GM18519 (cell line): ENCODE measurements around the gene SLC16A12.

ENCODE experiments used
- ATAC-seq: cut with Tn5 transposase; IDR thresholded peaks from one replicate; pipeline ENCODE4 v1.9.1; 2021; ENCODE audit warnings: mild to moderate bottlenecking, moderate library complexity; ENCODE audit not compliant: unreplicated experiment, low FRiP score

Gene SLC16A12

DNA sequence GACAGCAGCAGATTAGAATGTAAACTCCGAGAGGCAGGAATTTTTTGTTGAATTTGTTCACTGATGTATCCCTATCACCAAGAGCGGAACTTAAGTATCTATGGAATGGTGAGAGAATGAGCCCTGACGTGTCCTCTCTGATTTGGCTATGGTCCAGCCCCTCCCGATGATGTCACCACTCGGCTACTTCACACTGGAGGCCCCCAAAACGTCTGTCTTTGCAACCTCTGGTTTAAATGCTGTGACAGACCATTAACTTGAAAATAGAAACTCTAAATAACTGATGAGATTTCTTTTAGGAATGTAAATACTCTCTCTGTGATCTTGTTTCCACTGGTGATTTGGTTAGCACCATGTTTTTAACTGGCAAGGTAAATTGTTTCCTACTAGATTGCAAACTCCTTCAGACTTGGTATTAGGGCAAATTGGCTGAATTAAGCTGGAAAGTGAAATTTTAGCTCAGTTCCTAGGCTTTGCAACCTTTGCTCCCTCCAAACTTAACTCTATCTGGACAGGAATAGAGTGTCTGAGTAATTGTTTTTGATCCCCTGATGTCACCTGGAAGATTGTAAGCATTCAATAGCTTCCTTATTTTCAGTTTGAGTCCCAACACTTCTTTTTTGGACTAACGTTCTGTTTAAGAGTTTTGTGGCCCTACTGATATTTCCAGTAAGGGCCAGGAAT, 19.1 kb downstream of the SLC16A12 start:
- no peak for ATAC-seq

- ATAC-seq = no peak
Observed at GRCh38 chr10:89515031-89515841, 20.2 kb downstream of the SLC16A12 start.

GRCh38 chr10:89513206-89513605, 22.2 kb downstream of the SLC16A12 start:
- no peak for ATAC-seq

- ATAC-seq = no peak
Observed at GRCh38 chr10:89505640-89506275, 29.6 kb downstream of the SLC16A12 start.

GRCh38 chr10:89504691-89505090, 30.7 kb downstream of the SLC16A12 start:
- no peak for ATAC-seq

- no peak for ATAC-seq
Observed at GRCh38 chr10:89503652-89504370, 31.6 kb downstream of the SLC16A12 start.

DNA sequence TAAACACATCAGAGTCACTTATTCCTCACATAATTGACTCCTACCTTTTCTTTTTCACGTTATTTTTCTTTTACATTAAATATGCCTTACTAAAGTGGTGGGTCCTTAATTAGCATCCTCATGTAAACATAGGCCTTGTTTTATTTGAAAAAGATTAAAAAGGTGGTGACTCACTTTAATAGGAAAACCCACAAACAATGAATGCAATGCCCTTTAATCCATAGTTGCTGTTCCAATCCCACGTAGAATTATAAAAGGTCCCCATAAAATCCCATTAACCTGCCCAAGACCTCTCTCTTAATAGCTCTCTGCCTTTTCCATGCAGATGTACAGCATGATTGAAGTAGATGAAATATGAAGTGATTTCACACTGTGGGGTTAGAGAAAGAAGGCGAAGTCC, 32.2 kb downstream of the SLC16A12 start:
- ATAC-seq = no peak

DNA sequence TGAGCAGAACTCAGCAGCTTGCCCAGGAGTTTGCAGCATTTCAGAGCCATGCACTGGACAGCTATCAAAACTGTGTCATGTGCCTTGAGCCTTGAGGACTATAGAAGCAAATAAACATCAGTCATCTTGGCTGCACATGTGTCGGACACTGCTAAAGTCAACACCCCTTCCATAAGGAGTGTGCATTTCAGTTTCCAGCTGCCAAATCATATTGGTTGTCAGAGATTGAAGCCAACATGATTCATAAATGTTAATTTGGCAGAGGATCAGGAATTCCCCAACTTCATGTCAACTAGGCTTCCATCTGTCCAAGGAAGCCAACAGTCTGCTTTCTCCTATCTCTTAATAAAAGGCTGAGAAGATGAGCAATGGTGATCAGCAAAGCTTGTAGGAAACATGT, 32.8 kb downstream of the SLC16A12 start:
- ATAC-seq = no peak

DNA sequence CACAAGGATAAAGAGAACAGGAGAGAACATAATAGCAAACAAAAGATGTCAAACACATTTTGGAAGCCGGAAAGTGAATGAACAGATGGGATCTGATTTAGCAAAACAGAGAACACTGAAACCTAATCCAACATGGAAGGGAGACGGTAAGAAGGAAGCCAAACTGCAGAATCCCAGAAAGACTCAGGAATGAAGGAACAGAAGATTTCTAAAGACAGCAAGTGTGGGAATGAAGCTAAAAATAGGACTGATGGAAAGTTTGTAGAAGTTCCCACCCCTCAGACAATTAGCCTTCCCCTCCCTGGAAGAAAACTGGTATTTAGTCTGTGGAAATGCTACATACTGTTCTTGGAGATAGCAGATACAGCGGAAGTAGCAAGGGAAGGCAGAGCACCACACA, 40.8 kb downstream of the SLC16A12 start:
- no peak for ATAC-seq

- no peak for ATAC-seq
Observed at GRCh38 chr10:89494068-89494467, 41.3 kb downstream of the SLC16A12 start.

DNA sequence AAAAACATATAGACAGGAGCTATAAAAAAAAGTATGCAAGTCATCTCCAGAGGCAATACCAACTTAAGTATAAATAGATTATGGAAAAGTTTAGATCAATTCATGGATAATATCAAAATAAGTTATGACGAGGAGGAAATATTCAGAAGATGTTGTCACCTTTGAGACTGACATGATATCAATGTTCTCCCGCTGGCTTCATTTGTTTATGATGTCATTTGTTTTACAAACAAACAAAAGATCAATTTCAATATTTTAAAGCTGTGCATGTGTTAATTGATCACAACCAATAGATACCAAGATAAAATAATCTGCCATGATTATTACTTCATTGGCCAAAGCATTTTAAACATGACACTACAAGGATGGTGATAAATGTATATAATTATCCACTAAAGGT, 43.5 kb downstream of the SLC16A12 start:
- no peak for ATAC-seq

DNA sequence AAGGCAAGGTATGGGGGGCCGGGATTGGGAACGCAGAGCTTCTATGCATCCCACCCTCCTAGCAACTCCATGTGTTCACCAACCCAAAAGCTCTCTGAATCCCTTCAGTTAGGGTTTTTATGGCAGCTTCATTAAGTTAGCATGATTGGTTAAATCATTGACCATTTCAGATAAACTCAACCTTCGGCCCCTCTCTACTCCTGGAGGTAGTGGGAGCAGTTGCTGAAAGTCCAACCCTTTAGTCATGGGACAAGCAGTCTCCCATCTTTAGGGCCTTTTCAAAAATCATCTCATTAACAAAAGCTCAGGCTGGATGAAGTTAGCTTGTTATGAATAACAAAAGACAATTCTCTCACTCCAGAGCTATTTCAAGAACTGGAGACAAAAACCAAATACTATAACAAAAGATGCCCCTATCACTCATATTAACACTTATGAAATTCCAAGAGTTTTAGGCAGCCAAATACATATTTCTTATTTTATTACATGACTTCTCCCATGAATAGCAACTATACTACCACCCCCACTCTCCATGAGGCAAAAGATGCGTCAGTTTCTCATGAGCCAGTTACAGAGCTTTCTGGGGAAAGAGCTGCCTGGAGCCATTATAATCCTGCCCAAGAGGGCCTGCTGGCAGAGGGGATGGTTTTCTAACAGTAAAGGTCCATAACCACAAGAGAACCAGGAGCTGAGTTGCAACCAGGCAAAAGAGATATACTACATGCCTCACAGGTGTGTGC, 44.6 kb downstream of the SLC16A12 start:
- ATAC-seq = no peak

- no peak for ATAC-seq
Observed at GRCh38 chr10:89482256-89482655, 53.1 kb downstream of the SLC16A12 start.

- ATAC-seq = no peak
Observed at GRCh38 chr10:89481662-89482061, 53.7 kb downstream of the SLC16A12 start.

GRCh38 chr10:89479771-89480446, 55.5 kb downstream of the SLC16A12 start:
- no peak for ATAC-seq

DNA sequence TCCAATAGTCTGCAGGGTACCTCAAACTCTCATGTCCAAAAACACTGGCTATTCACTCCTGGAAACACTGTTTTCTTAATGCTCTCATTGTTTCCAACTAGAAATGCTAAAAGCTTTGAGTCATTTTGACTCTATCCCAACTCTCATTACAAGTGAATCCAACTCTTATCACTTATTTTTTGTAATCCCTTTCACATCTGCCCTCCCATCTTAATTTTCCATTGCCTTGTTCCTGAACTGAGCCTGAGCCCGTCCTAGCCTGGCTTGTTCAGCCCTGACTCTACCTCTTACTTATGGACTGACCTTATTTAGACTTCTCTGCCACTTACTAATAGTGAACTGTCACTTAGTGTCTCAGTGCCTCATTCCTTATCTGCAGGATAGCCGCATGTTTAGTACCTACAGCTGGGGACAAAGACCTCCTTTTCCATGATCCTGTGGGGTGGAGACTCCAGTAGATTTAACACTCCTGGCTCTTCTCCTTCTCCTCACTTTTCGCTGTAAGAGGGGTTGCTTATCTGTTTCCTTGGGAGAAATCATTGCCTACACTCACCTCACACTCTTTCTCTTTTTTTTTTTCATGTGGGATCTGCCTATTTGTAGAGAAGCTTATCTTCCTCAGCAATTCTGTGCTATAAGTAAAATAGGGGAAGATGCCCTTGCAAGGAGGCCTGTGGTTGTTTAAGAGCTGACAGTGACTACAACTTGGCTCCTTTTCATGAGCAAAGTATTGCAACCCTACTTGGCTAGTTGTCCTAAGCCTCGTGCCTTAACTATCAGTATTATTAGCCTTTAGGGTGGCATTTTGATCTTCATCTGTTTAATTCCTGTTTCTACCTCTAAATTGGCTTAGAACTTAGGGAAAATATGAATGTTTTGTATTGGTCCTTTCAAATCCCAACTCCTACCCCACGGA, 56.4 kb downstream of the SLC16A12 start:
- no peak for ATAC-seq

DNA sequence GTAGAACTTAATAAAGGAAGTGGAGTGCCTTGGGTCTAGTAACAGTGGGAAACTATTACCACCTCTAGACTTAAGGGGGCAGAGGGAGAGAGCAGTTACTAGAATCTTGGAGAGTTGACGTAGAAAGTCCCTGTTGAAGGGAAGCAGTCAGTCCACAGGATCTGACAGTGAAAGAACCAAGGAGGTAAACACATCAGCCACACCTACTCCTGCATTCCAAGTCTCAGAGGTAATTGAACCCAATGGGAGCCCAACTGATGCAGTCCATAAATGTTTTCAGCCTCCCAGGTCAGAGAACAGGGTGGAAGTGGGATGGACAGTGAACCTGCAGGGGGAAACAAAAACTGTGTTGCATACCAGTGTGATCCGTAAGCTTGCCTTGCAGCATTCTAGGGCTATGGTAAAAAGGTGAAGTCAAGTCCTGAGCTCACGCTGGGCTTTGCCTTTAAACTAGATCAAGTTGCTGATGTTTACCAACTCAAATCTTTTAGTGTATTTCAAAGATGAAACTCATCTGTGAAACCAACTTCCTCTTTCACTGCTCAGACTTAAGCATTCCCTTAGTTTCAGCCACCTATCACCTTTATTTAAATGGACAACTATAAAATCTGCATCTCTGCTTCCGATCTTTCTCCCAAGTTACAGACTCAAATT, 57.2 kb downstream of the SLC16A12 start:
- no peak for ATAC-seq

DNA sequence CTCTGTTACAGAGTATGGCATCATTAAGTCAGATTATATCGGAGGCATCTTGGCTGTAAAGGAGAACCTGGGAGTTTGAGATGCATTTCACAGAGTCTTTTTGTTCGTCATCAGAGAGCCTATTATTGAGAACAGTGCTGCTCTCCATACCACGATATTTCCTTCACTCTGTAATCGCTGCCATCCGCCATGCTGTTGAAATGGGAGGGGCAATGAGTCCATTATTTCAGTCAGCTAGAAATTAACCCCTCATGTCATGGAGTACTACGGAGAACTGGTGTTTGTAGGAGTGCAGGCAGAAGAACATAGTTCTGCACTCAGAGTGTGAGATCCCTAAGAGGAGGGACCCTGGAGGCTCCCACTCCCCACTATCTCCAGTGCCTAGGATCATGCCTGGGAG, 59.2 kb downstream of the SLC16A12 start:
- no peak for ATAC-seq
